ENCODE results near the gene HTRA1.

- no peak for TF ChIP-seq CTCF (conservative IDR thresholded peaks at IDR 0.05 in 1 of 2, IDR thresholded peaks at IDR 0.05 in 1 of 2; ENCODE audit: low read depth in 1 of 2, low read length in 2 of 2)
- no peak for TF ChIP-seq EZH2 (IDR thresholded peaks at IDR 0.05; ENCODE audit: low read length, missing control alignments)
Measured at GRCh38 chr10:122508021-122508420, 46.7 kb downstream of the HTRA1 start.
